ENCODE data around the gene TRPM3.

DNA sequence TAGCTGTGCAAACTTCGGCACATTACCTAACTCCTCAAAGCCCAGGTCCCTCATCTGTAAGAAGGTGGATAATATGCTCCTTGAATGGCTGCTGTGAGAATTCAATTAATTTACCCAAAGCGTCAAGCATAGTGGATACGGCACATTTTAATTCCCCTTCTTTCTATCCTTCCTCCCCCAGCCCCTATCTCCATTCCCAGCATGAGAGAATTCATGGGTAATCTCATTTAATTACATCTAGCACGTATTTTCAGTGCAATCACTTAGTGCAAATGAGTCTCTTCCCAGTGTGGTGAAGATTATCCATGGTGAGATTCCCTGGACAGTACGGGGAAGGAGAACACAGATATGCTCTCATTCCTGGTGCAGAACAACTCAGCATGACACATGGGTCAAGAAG lies 145.6 kb downstream of the TRPM3 start:
- TF ChIP-seq, protein P1, sequence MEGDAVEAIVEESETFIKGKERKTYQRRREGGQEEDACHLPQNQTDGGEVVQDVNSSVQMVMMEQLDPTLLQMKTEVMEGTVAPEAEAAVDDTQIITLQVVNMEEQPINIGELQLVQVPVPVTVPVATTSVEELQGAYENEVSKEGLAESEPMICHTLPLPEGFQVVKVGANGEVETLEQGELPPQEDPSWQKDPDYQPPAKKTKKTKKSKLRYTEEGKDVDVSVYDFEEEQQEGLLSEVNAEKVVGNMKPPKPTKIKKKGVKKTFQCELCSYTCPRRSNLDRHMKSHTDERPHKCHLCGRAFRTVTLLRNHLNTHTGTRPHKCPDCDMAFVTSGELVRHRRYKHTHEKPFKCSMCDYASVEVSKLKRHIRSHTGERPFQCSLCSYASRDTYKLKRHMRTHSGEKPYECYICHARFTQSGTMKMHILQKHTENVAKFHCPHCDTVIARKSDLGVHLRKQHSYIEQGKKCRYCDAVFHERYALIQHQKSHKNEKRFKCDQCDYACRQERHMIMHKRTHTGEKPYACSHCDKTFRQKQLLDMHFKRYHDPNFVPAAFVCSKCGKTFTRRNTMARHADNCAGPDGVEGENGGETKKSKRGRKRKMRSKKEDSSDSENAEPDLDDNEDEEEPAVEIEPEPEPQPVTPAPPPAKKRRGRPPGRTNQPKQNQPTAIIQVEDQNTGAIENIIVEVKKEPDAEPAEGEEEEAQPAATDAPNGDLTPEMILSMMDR (conservative IDR thresholded peaks at IDR 0.05 in 1 of 2, IDR thresholded peaks at IDR 0.05 in 1 of 2; ENCODE audit: extremely low read depth in 1 of 2, insufficient read depth in 1 of 2, low read depth in 1 of 2, low read length in 2 of 2) = no peak
- no peak for TF ChIP-seq EZH2 (IDR thresholded peaks at IDR 0.05; ENCODE audit: borderline replicate concordance, low read length)
